ENCODE results near the gene TANGO2.

The TANGO2 gene

GRCh38 chr22:20020533-20021195, at the start of gene TANGO2:
Gene TANGO2, plus strand, starts transcription at chr22:20021110. Its CDS starts 15,689 bp downstream, at chr22:20036799.
- peak; percentile 100 for DNase-seq (ENCODE audit: low spot score)
- TF ChIP-seq, protein P1, sequence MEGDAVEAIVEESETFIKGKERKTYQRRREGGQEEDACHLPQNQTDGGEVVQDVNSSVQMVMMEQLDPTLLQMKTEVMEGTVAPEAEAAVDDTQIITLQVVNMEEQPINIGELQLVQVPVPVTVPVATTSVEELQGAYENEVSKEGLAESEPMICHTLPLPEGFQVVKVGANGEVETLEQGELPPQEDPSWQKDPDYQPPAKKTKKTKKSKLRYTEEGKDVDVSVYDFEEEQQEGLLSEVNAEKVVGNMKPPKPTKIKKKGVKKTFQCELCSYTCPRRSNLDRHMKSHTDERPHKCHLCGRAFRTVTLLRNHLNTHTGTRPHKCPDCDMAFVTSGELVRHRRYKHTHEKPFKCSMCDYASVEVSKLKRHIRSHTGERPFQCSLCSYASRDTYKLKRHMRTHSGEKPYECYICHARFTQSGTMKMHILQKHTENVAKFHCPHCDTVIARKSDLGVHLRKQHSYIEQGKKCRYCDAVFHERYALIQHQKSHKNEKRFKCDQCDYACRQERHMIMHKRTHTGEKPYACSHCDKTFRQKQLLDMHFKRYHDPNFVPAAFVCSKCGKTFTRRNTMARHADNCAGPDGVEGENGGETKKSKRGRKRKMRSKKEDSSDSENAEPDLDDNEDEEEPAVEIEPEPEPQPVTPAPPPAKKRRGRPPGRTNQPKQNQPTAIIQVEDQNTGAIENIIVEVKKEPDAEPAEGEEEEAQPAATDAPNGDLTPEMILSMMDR (IDR thresholded peaks at IDR 0.05; ENCODE audit: extremely low read depth, missing control alignments) = no peak

- TF ChIP-seq, protein P1 (IDR thresholded peaks at IDR 0.05; ENCODE audit: extremely low read depth, missing control alignments) = no peak
- DNase-seq (ENCODE audit: low spot score) = no peak
Measured at GRCh38 chr22:19971276-19972124, 49.4 kb upstream of the TANGO2 start.

DNA sequence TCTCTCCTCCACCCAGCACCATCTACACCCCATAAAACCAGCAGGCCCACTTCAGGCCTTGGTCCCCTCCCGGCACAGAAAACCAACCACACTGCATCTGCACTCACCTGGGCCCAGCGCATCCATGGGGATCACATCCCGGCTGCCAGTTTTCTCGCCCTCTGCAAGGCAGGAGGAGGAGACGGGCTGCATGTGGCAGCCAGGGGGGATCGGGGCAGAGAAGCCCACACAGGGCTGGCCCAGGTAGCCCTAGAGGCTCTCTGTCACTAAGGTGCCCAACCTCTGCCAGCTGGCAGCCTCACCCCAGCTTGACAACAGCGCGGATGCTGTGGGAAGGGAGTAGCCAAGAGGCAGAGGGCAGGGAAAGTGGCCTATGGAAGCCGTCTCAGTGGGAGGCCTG, 48.7 kb upstream of the TANGO2 start:
- DNase-seq (ENCODE audit: low spot score) = no peak
- TF ChIP-seq, protein P1 (IDR thresholded peaks at IDR 0.05; ENCODE audit: extremely low read depth, missing control alignments) = no peak

DNA sequence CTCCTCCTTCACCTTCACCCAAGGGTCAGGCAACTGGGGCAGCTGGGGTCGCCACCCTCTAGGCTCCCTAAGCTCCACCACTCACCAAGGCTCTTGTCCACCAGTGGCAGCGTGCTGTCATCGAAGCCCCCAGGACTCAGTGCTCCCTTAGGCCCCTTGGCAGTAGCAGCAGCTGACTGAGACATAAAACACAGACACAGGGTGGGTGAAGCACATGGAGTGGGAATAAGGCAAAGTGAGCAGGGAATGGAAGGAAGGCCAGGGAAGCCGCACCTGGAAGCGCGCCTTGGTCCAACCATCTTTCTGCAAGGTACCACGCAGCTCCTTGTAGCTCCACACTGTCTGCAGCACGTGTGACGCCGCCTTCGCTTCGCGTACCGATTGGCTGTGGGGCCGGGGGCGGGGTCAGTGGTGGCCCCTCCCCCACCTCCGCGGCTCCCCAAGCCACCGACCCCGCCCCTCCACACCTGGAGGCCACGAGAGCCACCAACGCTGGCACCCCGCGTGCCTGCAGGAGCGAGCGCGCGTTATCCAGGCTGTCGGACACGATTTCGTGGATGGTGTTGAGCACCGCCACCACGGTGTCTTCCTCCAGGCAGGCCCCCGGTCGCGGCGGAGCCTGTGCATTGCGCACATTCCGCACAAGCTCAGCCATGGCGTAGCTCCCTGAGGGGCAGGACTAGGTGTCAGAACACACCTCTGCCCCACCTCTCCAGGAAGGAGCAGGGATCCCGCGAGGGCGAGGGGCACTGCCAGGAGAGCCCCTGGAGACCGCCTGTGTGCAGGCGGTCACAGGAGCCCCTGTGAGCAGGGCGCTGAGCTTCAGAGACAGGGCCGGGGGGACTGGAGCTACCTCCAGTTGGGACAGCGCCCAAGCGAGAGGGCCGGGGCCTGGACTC, 48.0 kb upstream of the TANGO2 start:
- no peak for DNase-seq (ENCODE audit: low spot score)
- TF ChIP-seq, protein P1 (IDR thresholded peaks at IDR 0.05; ENCODE audit: extremely low read depth, missing control alignments) = no peak

- DNase-seq (ENCODE audit: low spot score) = no peak
- TF ChIP-seq, protein P1 (IDR thresholded peaks at IDR 0.05; ENCODE audit: extremely low read depth, missing control alignments) = no peak
Measured at GRCh38 chr22:19973551-19974267, 47.2 kb upstream of the TANGO2 start.

DNA sequence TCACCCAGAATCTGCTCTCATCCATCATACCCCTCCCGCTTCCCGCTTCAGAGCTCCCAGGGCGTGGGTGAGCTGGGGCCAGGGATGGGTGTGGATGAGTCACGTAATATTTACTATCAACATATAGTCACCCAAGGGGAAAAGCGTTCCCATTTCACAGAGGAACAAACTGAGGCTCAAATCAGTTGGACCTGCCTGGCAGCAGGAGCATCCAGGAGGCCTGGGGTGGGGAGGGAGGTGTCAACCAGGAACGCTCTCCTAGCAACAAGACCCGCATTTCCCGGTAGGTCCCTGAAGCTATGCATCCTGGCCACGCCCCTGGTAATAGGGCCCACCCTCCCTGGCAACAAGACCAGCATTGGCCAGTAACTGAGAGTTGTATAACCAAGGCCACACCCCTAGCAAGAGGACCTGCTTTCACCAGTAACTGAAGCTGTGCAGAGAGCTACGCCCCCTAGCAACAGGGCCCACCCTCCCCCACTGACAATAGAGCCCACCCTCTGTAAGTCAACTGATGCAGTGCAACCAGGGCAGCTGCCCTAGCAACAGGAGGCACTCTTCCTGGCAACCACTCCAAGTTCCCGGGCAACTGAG, 46.5 kb upstream of the TANGO2 start:
- peak; percentile 83 for DNase-seq (ENCODE audit: low spot score)
- TF ChIP-seq, protein P1 (IDR thresholded peaks at IDR 0.05; ENCODE audit: extremely low read depth, missing control alignments) = no peak
